H1 (cell line): ENCODE measurements around the gene ZNF648. TPM values are rescaled to one million over a fixed set of nuclear protein-coding genes. Genes with fewer than 3 reads are reported as not detected.

Experiments
- CTCF ChIA-PET: fragments of 300-600 bp; sonication (Branson Sonifier 250); formaldehyde crosslinking; loops from one replicate; lab custom pipeline; 2021; ENCODE audit not compliant: partially characterized antibody; lab: Charles Lee
- POLR2A ChIA-PET: fragments of 300-600 bp; sonication (Branson Sonifier 250); formaldehyde crosslinking; loops from one replicate; lab custom pipeline; 2021; ENCODE audit warnings: inconsistent platforms; ENCODE audit not compliant: partially characterized antibody; lab: Charles Lee
- DNase-seq, 2 experiments: peaks; one replicate each; pipeline versions ENCODE4 v3.0.0 to v3.0.0-alpha.2; 2010 to 2022; ENCODE audit warnings: low spot score in 2 of 2, low read depth in 1 of 2, mixed read lengths in 1 of 2
- FAIRE-seq: peaks from 2 replicates; lab custom pipeline; 2011; peaks lifted over from hg19 to GRCh38; lab: Jason Lieb, UNC
- H2AFZ ChIP-seq: 2 replicates; pipeline ENCODE4 v1.8.1; 2012; ENCODE audit warnings: low read length, inconsistent platforms
- H2AK5ac ChIP-seq: 2 replicates; pipeline ENCODE4 v1.6.1; 2013; ENCODE audit warnings: low read depth, low read length
- H2BK120ac ChIP-seq: replicated peaks from 2 replicates; pipeline ENCODE3; 2013; ENCODE audit warnings: low read depth, low read length, inconsistent platforms
- H2BK12ac ChIP-seq: 2 replicates; pipeline ENCODE4 v1.6.1; 2013; ENCODE audit warnings: low read depth, low read length
- H2BK15ac ChIP-seq: 2 replicates; pipeline ENCODE4 v1.6.1; 2013; ENCODE audit warnings: low read length
- H2BK20ac ChIP-seq: 2 replicates; pipeline ENCODE4 v1.6.1; 2013; ENCODE audit warnings: low read length
- H2BK5ac ChIP-seq: 2 replicates; pipeline ENCODE4 v1.6.1; 2013; ENCODE audit warnings: low read depth, low read length
- H3K14ac ChIP-seq: 2 replicates; pipeline ENCODE4 v1.6.1; 2013; ENCODE audit warnings: inconsistent platforms; ENCODE audit not compliant: insufficient read length
- H3K18ac ChIP-seq: 2 replicates; pipeline ENCODE4 v1.6.1; 2013; ENCODE audit warnings: low read length; ENCODE audit errors: extremely low read depth
- H3K23ac ChIP-seq: 2 replicates; pipeline ENCODE4 v1.6.1; 2013; ENCODE audit warnings: inconsistent platforms; ENCODE audit not compliant: insufficient read length
- H3K23me2 ChIP-seq: 2 replicates; pipeline ENCODE4 v1.6.1; 2013; ENCODE audit warnings: low read depth, low read length
- H3K27ac ChIP-seq: 2 replicates; pipeline ENCODE4 v1.6.1; 2011; ENCODE audit warnings: low read depth, low read length, inconsistent platforms
- H3K27me3 ChIP-seq, 4 experiments: replicated peaks in 1 of 4; 1 replicate in 1 of 4; 2 replicates in 3 of 4; pipeline versions ENCODE4 v1.6.1 to v1.8.1; 2011 to 2013; ENCODE audit warnings: low read length in 3 of 4, mild to moderate bottlenecking in 3 of 4, inconsistent platforms in 2 of 4, mixed read lengths in 2 of 4, moderate library complexity in 1 of 4; ENCODE audit not compliant: control insufficient read depth in 3 of 4, insufficient read depth in 3 of 4; ENCODE audit errors: extremely low read depth in 1 of 4
- H3K36me3 ChIP-seq, 4 experiments: 2 replicates each; pipeline versions ENCODE4 v1.6.1 to v1.8.1; 2011 to 2013; ENCODE audit warnings: mild to moderate bottlenecking in 4 of 4, low read length in 3 of 4, moderate library complexity in 2 of 4, control low read depth in 1 of 4, inconsistent platforms in 1 of 4; ENCODE audit not compliant: insufficient read depth in 4 of 4, control insufficient read depth in 2 of 4
- H3K4ac ChIP-seq: replicated peaks from 2 replicates; pipeline ENCODE3; 2013; ENCODE audit warnings: low read length, low read depth, mixed read lengths, inconsistent platforms; ENCODE audit not compliant: insufficient read length
- H3K4me1 ChIP-seq, 4 experiments: replicated peaks in 1 of 4; 1 replicate in 1 of 4; 2 replicates in 3 of 4; pipeline versions ENCODE4 v1.6.1 to v1.8.1; 2011 to 2013; ENCODE audit warnings: low read length in 3 of 4, inconsistent platforms in 2 of 4, mixed read lengths in 1 of 4; ENCODE audit not compliant: insufficient read depth in 4 of 4, control insufficient read depth in 3 of 4
- H3K4me2 ChIP-seq, 2 experiments: 2 replicates each; pipeline versions ENCODE4 v1.6.1 to v1.8.1; 2011 to 2013; ENCODE audit warnings: low read depth in 2 of 2, low read length in 2 of 2, control low read depth in 1 of 2, inconsistent platforms in 1 of 2, mild to moderate bottlenecking in 1 of 2; ENCODE audit not compliant: insufficient read depth in 1 of 2
- H3K4me3 ChIP-seq, 4 experiments: fragments of 200-600, 300-600 bp in 1 of 4; sonication (generic), shearing (Covaris generic), sonication (Bioruptor Twin) in 1 of 4; 2 replicates each; pipeline versions ENCODE4 v1.5.1 to v1.8.1; 2011 to 2016; ENCODE audit warnings: low read length in 4 of 4, low read depth in 3 of 4, control low read depth in 2 of 4, inconsistent platforms in 2 of 4, mild to moderate bottlenecking in 2 of 4, mixed read lengths in 1 of 4, moderate library complexity in 1 of 4; ENCODE audit not compliant: insufficient read depth in 2 of 4; ENCODE audit errors: extremely low read depth in 1 of 4
- H3K56ac ChIP-seq: replicated peaks from 2 replicates; pipeline ENCODE3; 2013; ENCODE audit warnings: low read depth, mild to moderate bottlenecking, mixed read lengths, low read length, inconsistent platforms; ENCODE audit not compliant: insufficient read length
- H3K79me1 ChIP-seq: 2 replicates; pipeline ENCODE4 v1.6.1; 2013; ENCODE audit warnings: low read depth, low read length, control low read depth
- H3K79me2 ChIP-seq, 2 experiments: 2 replicates each; pipeline versions ENCODE4 v1.6.1 to v1.8.1; 2012 to 2013; ENCODE audit warnings: low read length in 2 of 2, mild to moderate bottlenecking in 2 of 2, inconsistent platforms in 1 of 2; ENCODE audit not compliant: insufficient read depth in 2 of 2, control insufficient read depth in 1 of 2
- H3K9ac ChIP-seq, 4 experiments: replicated peaks in 1 of 4; 1 replicate in 1 of 4; 2 replicates in 3 of 4; pipeline versions ENCODE4 v1.6.1 to v1.8.1; 2011 to 2013; ENCODE audit warnings: low read depth in 3 of 4, low read length in 3 of 4, control low read depth in 2 of 4, mild to moderate bottlenecking in 2 of 4, moderate library complexity in 2 of 4, inconsistent platforms in 1 of 4; ENCODE audit errors: extremely low read depth in 1 of 4
- H3K9me3 ChIP-seq, 2 experiments: 2 replicates each; pipeline versions ENCODE4 v1.6.1 to v1.8.1; 2012 to 2013; ENCODE audit warnings: mild to moderate bottlenecking in 2 of 2, moderate library complexity in 2 of 2, control low read depth in 1 of 2, inconsistent platforms in 1 of 2, low read depth in 1 of 2, low read length in 1 of 2, mixed read lengths in 1 of 2; ENCODE audit not compliant: insufficient read depth in 2 of 2
- H4K20me1 ChIP-seq, 2 experiments: replicated peaks in 1 of 2; 2 replicates each; pipeline versions ENCODE3 to v1.8.1; 2011 to 2013; ENCODE audit warnings: inconsistent platforms in 2 of 2, low read length in 2 of 2, mild to moderate bottlenecking in 1 of 2; ENCODE audit not compliant: insufficient read depth in 2 of 2, control insufficient read depth in 1 of 2
- H4K5ac ChIP-seq: 2 replicates; pipeline ENCODE4 v1.6.1; 2013; ENCODE audit warnings: low read length, low read depth, mixed read lengths, inconsistent platforms; ENCODE audit not compliant: insufficient read length
- H4K8ac ChIP-seq: 2 replicates; pipeline ENCODE4 v1.8.0; 2013; ENCODE audit warnings: mild to moderate bottlenecking, moderate library complexity, low read length, inconsistent platforms; ENCODE audit not compliant: insufficient read depth; ENCODE audit errors: extremely low read depth
- H4K91ac ChIP-seq: replicated peaks from 2 replicates; pipeline ENCODE3; 2013; ENCODE audit warnings: low read length, mixed read lengths, inconsistent platforms; ENCODE audit not compliant: insufficient read length
- BACH1 ChIP-seq: IDR thresholded peaks from 2 replicates; pipeline ENCODE4 v1.6.1; 2012; ENCODE audit warnings: low read length, improper control_type of control experiment
- CHD2 ChIP-seq: IDR thresholded peaks from 2 replicates; pipeline ENCODE4 v1.6.1; 2012; ENCODE audit warnings: low read length, improper control_type of control experiment
- HDAC6 ChIP-seq: IDR thresholded peaks from one replicate; pipeline ENCODE4 v1.7.1; 2012; ENCODE audit warnings: low read depth, mild to moderate bottlenecking, inconsistent platforms, low read length, moderate library complexity
- KDM4A ChIP-seq: IDR thresholded peaks from one replicate; pipeline ENCODE4 v1.7.1; 2012; ENCODE audit warnings: low read depth, mild to moderate bottlenecking, moderate library complexity, low read length, inconsistent platforms; ENCODE audit not compliant: severe bottlenecking
- MAFK ChIP-seq: IDR thresholded peaks from 2 replicates; pipeline ENCODE4 v1.6.1; 2012; ENCODE audit warnings: low read depth, mild to moderate bottlenecking, improper control_type of control experiment, low read length
- POLR2AphosphoS5 ChIP-seq: IDR thresholded peaks from 2 replicates; pipeline ENCODE4 v1.6.1; 2011; ENCODE audit warnings: low read depth, low read length
- RXRA ChIP-seq: IDR thresholded peaks from 2 replicates; pipeline ENCODE4 v1.6.1; 2011; ENCODE audit warnings: low read depth, mild to moderate bottlenecking, low read length, moderate library complexity; ENCODE audit not compliant: insufficient read depth
- SIN3A ChIP-seq, 2 experiments: IDR thresholded peaks in 1 of 2; conservative IDR thresholded peaks in 1 of 2; 2 replicates each; pipeline ENCODE4 v1.6.1; 2011 to 2012; ENCODE audit warnings: low read length in 2 of 2, improper control_type of control experiment in 1 of 2, low read depth in 1 of 2, mild to moderate bottlenecking in 1 of 2
- SP4 ChIP-seq: IDR thresholded peaks from 2 replicates; pipeline ENCODE4 v1.6.1; 2012; ENCODE audit warnings: low read length, inconsistent platforms
- SRF ChIP-seq: IDR thresholded peaks from 2 replicates; pipeline ENCODE4 v1.6.1; 2011; ENCODE audit warnings: mild to moderate bottlenecking, low read depth, low read length, moderate library complexity
- TCF12 ChIP-seq: IDR thresholded peaks from 2 replicates; pipeline ENCODE4 v1.6.1; 2011; ENCODE audit warnings: low read depth, mild to moderate bottlenecking, low read length
- ZNF274 ChIP-seq: IDR thresholded peaks from 2 replicates; pipeline ENCODE4 v1.7.0; 2012; ENCODE audit warnings: low read length, borderline replicate concordance; ENCODE audit errors: extremely low read depth
- WGBS, 2 experiments: shearing (Covaris generic) in 1 of 2; methylation state at CpG; one replicate each; pipeline versions ENCODE4 v1.1.6 to v1.1.7; 2013 to 2015; ENCODE audit warnings: low lambda C conversion rate in 2 of 2, mixed read lengths in 2 of 2, inconsistent platforms in 1 of 2, low coverage in 1 of 2, missing lambda C conversion rate in 1 of 2; ENCODE audit not compliant: insufficient replicate concordance in 2 of 2, insufficient coverage in 1 of 2, insufficient read length in 1 of 2; ENCODE audit errors: extremely low coverage in 1 of 2, missing lambda C conversion rate in 1 of 2; 5-methylcytosine and 5-hydroxymethylcytosine counted together
- polyA plus RNA-seq, 7 experiments: library from polyadenylated mRNA; depleted of rRNA in 3 of 7; stranded (reverse) in 5 of 7; unstranded in 2 of 7; fragments of >200 nt in 5 of 7; fragments of 200-250 nt in 2 of 7; gene quantifications; 1 replicate in 5 of 7; 2 replicates in 1 of 7; 4 replicates in 1 of 7; pipeline versions ENCODE4 v1.2.1 to v1.2.3, GENCODE V29; 2011 to 2013; ENCODE audit warnings: missing spikeins in 2 of 7, mixed read lengths in 2 of 7
- total RNA-seq: library from RNA; stranded (reverse); fragmentation: NEBNext Ultra II Directional; extraction: Animal tissue kit (Norgen Biotek cat#: 25700); gene quantifications from 2 replicates; pipeline ENCODE4 v1.2.1, GENCODE V29; 2021

The ZNF648 gene
- total and polyA plus RNA-seq, 2 of the 8 experiments (the other 6 are each of a cell fraction or from before 2014, with no cell fraction given) = 0.20 to 0.53 TPM

DNA sequence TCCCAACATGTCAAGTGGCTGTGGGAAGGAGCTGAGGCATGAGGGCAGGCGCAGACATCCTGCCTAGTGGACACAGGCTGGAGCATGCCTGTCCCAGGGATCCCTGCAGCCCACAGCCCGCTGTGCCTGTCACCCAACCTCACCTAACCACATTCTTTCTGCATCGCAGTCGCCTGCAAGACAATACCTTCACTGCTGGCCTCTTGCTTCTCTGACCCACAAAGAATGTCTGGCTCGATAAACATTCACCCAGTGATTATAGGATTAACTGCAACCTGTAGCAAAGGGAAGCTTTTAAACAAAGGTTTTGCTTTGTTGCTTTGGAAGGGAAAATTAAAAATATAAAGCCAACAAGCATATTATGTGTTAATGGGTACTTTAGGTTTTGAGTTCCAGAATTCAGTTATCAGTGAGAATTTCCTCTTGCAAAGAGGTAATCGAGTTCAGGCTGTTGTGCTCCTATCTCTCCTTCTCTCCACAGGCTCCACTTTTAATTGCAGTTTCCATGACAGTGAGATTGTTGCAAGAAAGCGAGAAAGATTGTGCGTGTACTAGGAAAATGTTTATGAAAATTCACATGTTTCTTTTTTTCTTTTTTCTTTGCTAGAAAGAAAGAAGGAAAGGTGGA is 40.0 kb upstream of the ZNF648 start:
- Histone ChIP-seq H2AFZ (no peak overlapping the region), H3K14ac (no peak overlapping the region), H3K4ac (no peak overlapping the region), H3K4me2 (peak overlapping the region; percentile 39 to 51), H3K18ac (peak overlapping the region; percentile 51; the same call in 1 of the 2 replicates), H3K27me3 (no peaks in the 10 kb centered on the region), H2BK20ac (peak overlapping the region; percentile 83), H4K5ac (peak overlapping the region; percentile 90), H2BK12ac (peak overlapping the region; percentile 60), H3K9ac (no peak overlapping the region; a peak in 1 of 7 replicates), H3K23me2 (no peaks in the 10 kb centered on the region), H2BK120ac (peak overlapping the region; percentile 86), H3K4me3 (peak overlapping the region in 1 of 4 experiments; percentile 41; a peak in 1 of 8 replicates), H3K79me1 (no peaks in the 10 kb centered on the region), H3K27ac (peak overlapping the region; percentile 79; the same call in 1 of the 2 replicates), H2BK5ac (peak overlapping the region; percentile 97; the same call in 1 of the 2 replicates), H3K23ac (no peak overlapping the region), H2AK5ac (no peak overlapping the region), H4K91ac (no peak overlapping the region), H2BK15ac (no peak overlapping the region), H3K9me3 (no peaks in the 10 kb centered on the region; a peak in 1 of 4 replicates), H3K4me1 (peaks cover 2 to 13% (median 11%) of the 10 kb centered on the region in 4 experiments; a peak in 6 of 7 replicates), H4K8ac (no peak overlapping the region), H3K36me3 (no peaks in the 10 kb centered on the region; a peak in 1 of 8 replicates), H3K56ac (no peak overlapping the region), H3K79me2 (no peaks in the 10 kb centered on the region), H4K20me1 (no peaks in the 10 kb centered on the region)
- 6% methylated on average over 8 of the region's 8 CpGs; no CpG with 5 or more reads in 1 of the 2 experiments for WGBS, 2 experiments
- ChIA-PET POLR2A (interaction anchor here (0.7 to 2.7 kb wide), 12 partner anchors 8 to 295 kb away, joined by 3 to 17 read pairs (median 4); partner anchors contain the start of gene GLUL), CTCF (interaction anchor here (0.9 to 2.3 kb wide), 9 partner anchors 10 to 356 kb away, joined by 3 to 7 read pairs (median 5); no protein-coding TSS in a partner anchor)
- FAIRE-seq (peak; percentile 98), DNase-seq (peak; percentile 76 to 92)
- no peak for TF ChIP-seq ZNF274
- TF ChIP-seq RXRA = no peak
- TF ChIP-seq TCF12 = peak; percentile 94
- peak; percentile 73; the same call in 1 of the 2 replicates for TF ChIP-seq CHD2
- TF ChIP-seq HDAC6 = no peak
- TF ChIP-seq SRF = no peak
- TF ChIP-seq MAFK = no peak
- TF ChIP-seq KDM4A = no peak
- TF ChIP-seq BACH1 = no peak
- TF ChIP-seq SP4 = no peak
- peak; percentile 80; the same call in 1 of the 2 replicates for TF ChIP-seq POLR2AphosphoS5
- TF ChIP-seq SIN3A (conservative IDR thresholded peaks at IDR 0.05 in 1 of 2, IDR thresholded peaks at IDR 0.05 in 1 of 2; ENCODE audit: low read depth in 1 of 2, low read length in 2 of 2) = peak; percentile 81 to 84; a peak in 3 of 4 replicates
